NCI-H345 treated with DMSO at 0.1 percent for 48 hours (cell line): ENCODE results near the gene NKTR.

Experiments used
- DNase-seq: peaks from one replicate; lab custom pipeline; 2025; ENCODE audit not compliant: unreplicated experiment; lab: John Stamatoyannopoulos, UW

Gene NKTR

GRCh38 chr3:42675909-42676308, 75.4 kb downstream of the NKTR start:
- no peak for DNase-seq

DNA sequence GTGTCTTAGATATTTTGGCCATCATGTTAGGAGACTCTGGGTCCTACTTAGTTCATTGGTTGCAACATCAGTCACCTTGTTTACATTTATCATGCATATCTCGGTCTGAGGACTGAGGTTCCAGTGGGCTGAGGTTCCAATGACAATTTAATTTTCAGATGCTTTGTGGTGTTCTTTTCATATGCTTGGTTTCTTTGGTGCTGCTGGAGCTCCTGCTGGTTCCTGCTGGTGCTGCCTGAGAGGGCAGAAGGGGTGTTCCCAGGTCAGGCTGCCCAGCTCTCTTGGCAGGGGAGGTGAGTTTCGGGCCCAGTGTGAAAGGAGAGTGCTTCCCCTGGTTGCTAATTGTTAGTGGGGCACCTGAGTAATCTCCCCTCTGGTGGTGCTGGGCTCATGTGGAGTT, 78.0 kb downstream of the NKTR start:
- DNase-seq = no peak

GRCh38 chr3:42680271-42680670, 79.8 kb downstream of the NKTR start:
- DNase-seq = no peak

GRCh38 chr3:42680806-42681205, 80.3 kb downstream of the NKTR start:
- no peak for DNase-seq

GRCh38 chr3:42681361-42682038, 81.0 kb downstream of the NKTR start:
- no peak for DNase-seq

DNA sequence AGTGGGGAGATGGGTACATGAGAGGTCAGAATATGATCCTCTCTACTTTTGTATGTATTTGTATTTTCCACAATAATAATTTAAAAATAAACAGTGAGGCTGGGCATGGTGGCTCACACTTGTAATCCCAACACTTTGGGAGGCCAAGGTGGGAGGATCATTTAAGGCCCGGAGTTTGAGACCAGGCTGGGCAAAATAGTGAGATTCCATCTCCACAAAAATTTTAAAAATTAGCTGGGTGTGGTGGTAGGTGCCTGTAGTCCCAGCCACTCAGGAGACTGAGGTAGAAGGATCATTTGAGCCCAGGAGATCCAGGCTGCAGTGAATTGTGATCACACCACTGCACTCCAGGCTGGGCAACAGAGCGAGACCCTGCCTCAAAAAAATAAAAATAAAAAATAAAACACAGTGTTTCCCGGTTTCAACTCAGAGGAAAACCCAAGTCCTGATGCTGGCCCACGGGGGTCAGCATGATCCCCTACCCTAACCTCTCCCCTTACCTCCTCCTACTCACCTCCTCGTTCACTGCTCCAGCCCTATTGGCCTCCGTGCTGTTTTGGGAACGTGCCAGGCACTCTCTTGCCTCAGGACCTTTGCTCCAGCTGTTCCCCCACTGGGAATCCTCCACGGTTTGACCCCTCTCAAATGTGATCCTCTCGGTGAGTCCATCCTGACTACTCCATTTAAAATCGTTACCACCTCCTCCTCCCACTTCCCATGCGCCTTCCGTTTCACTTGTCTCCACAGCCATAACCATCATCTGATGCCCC, 82.0 kb downstream of the NKTR start:
- DNase-seq = no peak

DNA sequence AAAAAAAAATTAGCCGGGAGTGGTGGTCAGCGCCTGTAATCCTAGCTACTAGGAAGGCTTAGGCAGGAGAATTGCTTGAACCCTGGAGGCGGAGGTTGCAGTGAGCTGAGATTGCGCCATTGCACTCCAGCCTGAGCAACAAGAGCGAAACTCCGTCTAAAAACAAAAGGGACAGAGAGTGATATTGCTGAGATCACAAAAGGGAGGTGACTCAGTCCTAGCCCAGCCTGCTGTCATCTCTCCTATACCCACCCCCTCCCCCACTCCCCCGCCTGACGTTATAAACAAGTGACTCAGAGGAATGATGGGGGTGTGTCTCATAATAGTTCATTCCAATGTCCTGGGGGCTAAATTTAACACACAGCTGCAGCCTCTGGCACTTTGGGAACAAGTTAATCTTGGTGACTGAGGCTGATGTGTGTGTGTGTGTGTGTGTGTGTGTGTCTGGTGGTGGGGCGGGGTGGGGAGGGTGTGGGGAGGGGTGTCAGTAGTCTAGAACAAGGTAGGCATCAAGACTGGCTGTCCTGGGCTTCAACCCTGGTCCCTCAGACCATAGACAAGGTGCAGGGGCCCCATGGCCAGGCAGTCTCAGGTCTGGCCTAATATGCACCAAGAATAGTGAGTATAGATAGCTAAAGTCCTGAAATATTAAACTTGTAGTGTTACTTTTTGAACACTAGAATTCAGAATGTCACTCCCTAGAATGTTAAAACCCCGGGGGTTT, 83.6 kb downstream of the NKTR start:
- no peak for DNase-seq

- DNase-seq = no peak
Measured at GRCh38 chr3:42684632-42685362, 84.3 kb downstream of the NKTR start.

- no peak for DNase-seq
Measured at GRCh38 chr3:42685363-42685881, 84.9 kb downstream of the NKTR start, which contains the start of gene KLHL40. KLHL40 (plus strand) TSS chr3:42685537; CDS start chr3:42685619, 82 bp downstream.

DNA sequence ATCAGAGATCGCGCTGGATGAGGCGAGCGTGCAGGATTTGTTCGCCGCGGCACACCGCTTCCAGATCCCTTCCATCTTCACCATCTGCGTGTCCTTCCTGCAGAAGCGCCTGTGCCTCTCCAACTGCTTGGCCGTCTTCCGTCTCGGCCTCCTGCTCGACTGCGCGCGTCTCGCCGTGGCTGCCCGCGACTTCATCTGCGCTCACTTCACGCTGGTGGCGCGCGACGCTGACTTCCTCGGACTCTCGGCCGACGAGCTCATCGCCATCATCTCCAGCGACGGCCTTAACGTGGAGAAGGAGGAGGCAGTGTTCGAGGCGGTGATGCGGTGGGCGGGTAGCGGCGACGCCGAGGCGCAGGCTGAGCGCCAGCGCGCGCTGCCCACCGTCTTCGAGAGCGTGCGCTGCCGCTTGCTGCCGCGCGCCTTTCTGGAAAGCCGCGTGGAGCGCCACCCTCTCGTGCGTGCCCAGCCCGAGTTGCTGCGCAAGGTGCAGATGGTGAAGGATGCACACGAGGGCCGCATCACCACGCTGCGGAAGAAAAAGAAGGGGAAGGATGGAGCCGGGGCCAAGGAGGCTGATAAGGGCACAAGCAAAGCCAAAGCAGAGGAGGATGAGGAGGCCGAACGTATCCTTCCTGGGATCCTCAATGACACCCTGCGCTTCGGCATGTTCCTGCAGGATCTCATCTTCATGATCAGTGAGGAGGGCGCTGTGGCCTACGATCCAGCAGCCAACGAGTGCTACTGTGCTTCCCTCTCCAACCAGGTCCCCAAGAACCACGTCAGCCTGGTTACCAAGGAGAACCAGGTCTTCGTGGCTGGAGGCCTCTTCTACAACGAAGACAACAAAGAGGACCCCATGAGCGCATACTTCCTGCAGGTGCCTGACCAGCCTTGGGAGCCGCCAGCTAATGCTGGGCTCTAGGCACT, 85.7 kb downstream of the NKTR start:
- no peak for DNase-seq

DNA sequence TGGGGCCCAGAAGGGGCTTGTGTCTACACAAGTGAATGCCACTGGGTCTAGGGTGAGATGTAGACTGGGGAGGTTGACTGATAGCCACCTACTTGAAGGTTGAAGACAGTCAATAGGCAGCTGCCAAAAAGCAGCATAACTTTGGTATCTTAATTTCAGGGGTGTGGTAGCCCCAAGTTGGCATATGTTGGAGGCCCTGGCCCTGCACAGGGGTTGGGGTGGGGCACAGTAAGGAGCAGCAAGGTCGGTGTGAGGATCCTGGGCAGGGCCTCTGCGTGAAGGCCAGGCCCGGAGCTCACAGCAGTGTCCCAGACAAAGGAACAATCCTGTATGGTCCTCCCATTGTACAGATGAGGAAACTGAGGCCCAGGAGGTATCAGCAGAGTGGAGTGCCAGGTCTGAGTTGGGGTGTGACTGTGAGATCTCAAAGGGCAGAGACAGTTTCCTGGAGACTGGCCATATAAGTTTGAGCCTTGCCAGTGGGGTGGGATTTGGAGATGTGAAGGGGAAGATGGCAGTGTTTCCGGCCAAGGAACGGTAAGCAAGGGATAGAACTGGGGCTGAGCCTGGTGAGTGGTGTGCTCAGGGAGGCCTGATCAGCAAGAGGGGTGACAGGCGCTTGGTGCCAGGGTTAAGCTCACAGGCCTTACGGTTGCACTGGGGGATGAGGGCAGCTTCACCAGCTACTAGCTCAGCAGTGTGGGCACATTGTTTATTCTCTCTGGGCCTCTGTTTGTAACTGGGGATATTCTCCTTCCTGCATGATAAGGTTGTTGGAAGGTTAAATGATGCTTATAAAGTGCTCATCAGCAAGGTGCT, 86.6 kb downstream of the NKTR start:
- no peak for DNase-seq

DNA sequence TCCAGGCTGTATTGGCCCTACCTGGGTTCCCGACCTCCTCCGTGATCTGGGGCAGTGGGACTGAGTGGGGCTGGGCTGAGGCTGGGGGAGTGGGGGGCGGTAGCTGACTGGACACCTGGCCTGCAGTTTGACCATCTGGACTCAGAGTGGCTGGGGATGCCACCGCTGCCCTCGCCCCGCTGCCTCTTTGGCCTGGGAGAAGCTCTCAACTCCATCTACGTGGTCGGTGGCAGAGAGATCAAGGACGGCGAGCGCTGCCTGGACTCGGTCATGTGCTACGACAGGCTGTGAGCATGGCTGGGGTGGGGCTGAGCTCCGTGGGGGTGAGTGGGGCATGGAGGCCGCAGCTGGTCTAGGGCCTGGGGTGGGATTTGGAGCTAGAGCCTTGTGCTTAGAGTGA, 87.5 kb downstream of the NKTR start:
- no peak for DNase-seq

- no peak for DNase-seq
Measured at GRCh38 chr3:42688487-42689420, 88.3 kb downstream of the NKTR start.

GRCh38 chr3:42689421-42690014, 89.0 kb downstream of the NKTR start:
- no peak for DNase-seq

- DNase-seq = no peak
Measured at GRCh38 chr3:42690191-42690590, 89.7 kb downstream of the NKTR start.

- DNase-seq = no peak
Measured at GRCh38 chr3:42690766-42691680, 90.5 kb downstream of the NKTR start.
